ENCODE measurements around the gene MBNL1.

DNA sequence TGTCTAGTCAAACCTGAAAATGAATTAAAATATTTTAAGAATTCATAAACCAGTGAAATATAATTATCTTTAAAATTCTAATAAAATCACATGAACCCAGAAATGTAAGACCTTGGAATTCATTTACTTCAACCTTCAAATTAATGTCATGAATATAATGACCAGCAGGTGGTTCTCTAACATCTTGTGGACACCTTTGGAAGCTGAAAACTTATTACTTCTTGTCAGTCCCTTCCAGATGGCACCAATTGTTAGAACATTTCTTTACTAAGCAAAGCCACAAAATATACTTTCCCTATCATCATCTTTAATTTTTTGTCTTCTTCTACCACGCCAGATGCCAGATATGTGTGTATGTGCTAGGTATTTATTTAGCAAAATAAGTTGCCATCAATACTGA is 240.0 kb downstream of the MBNL1 start:
- no peak for TF ChIP-seq ZNF132 (tag by site-specific recombination; IDR thresholded peaks at IDR 0.05; ENCODE audit: borderline replicate concordance)
- TF ChIP-seq PRDM1 (tag by site-specific recombination; IDR thresholded peaks at IDR 0.05) = no peak
- no peak for TF ChIP-seq ZBTB7A (tag by site-specific recombination; IDR thresholded peaks at IDR 0.05; ENCODE audit: low read depth)
- TF ChIP-seq, protein P1, sequence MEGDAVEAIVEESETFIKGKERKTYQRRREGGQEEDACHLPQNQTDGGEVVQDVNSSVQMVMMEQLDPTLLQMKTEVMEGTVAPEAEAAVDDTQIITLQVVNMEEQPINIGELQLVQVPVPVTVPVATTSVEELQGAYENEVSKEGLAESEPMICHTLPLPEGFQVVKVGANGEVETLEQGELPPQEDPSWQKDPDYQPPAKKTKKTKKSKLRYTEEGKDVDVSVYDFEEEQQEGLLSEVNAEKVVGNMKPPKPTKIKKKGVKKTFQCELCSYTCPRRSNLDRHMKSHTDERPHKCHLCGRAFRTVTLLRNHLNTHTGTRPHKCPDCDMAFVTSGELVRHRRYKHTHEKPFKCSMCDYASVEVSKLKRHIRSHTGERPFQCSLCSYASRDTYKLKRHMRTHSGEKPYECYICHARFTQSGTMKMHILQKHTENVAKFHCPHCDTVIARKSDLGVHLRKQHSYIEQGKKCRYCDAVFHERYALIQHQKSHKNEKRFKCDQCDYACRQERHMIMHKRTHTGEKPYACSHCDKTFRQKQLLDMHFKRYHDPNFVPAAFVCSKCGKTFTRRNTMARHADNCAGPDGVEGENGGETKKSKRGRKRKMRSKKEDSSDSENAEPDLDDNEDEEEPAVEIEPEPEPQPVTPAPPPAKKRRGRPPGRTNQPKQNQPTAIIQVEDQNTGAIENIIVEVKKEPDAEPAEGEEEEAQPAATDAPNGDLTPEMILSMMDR (tag by site-specific recombination; IDR thresholded peaks at IDR 0.05) = no peak
- no peak for TF ChIP-seq TCF7L2 (IDR thresholded peaks at IDR 0.05; ENCODE audit: borderline replicate concordance, low read depth, low read length)
- TF ChIP-seq HOXC10 (CRISPR knock-in tag; IDR thresholded peaks at IDR 0.05) = no peak
- TF ChIP-seq ZNF174 (tag by site-specific recombination; IDR thresholded peaks at IDR 0.05) = no peak
- TF ChIP-seq ZNF629 (tag by site-specific recombination; IDR thresholded peaks at IDR 0.05) = no peak
- TF ChIP-seq, protein P2, sequence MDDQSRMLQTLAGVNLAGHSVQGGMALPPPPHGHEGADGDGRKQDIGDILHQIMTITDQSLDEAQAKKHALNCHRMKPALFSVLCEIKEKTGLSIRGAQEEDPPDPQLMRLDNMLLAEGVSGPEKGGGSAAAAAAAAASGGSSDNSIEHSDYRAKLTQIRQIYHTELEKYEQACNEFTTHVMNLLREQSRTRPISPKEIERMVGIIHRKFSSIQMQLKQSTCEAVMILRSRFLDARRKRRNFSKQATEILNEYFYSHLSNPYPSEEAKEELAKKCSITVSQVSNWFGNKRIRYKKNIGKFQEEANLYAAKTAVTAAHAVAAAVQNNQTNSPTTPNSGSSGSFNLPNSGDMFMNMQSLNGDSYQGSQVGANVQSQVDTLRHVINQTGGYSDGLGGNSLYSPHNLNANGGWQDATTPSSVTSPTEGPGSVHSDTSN (CRISPR knock-in tag; IDR thresholded peaks at IDR 0.05) = no peak
- TF ChIP-seq, protein P3, sequence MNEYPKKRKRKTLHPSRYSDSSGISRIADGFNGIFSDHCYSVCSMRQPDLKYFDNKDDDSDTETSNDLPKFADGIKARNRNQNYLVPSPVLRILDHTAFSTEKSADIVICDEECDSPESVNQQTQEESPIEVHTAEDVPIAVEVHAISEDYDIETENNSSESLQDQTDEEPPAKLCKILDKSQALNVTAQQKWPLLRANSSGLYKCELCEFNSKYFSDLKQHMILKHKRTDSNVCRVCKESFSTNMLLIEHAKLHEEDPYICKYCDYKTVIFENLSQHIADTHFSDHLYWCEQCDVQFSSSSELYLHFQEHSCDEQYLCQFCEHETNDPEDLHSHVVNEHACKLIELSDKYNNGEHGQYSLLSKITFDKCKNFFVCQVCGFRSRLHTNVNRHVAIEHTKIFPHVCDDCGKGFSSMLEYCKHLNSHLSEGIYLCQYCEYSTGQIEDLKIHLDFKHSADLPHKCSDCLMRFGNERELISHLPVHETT (tag by site-specific recombination; IDR thresholded peaks at IDR 0.05) = no peak
- TF ChIP-seq ZNF585B (tag by site-specific recombination; IDR thresholded peaks at IDR 0.05) = no peak
- TF ChIP-seq, protein P4, sequence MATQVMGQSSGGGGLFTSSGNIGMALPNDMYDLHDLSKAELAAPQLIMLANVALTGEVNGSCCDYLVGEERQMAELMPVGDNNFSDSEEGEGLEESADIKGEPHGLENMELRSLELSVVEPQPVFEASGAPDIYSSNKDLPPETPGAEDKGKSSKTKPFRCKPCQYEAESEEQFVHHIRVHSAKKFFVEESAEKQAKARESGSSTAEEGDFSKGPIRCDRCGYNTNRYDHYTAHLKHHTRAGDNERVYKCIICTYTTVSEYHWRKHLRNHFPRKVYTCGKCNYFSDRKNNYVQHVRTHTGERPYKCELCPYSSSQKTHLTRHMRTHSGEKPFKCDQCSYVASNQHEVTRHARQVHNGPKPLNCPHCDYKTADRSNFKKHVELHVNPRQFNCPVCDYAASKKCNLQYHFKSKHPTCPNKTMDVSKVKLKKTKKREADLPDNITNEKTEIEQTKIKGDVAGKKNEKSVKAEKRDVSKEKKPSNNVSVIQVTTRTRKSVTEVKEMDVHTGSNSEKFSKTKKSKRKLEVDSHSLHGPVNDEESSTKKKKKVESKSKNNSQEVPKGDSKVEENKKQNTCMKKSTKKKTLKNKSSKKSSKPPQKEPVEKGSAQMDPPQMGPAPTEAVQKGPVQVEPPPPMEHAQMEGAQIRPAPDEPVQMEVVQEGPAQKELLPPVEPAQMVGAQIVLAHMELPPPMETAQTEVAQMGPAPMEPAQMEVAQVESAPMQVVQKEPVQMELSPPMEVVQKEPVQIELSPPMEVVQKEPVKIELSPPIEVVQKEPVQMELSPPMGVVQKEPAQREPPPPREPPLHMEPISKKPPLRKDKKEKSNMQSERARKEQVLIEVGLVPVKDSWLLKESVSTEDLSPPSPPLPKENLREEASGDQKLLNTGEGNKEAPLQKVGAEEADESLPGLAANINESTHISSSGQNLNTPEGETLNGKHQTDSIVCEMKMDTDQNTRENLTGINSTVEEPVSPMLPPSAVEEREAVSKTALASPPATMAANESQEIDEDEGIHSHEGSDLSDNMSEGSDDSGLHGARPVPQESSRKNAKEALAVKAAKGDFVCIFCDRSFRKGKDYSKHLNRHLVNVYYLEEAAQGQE (tag by site-specific recombination; IDR thresholded peaks at IDR 0.05) = no peak

Data from HEK293 (cell line).